ENCODE data around the gene EGFL8. TPM values are rescaled to one million over a fixed set of nuclear protein-coding genes. Genes with fewer than 3 reads are reported as not detected.

The EGFL8 gene
- total and polyA plus RNA-seq, 9 of the 15 experiments (the other 6 are each of a cell fraction or from before 2014, with no cell fraction given) = 2.2 to 47.4 (median 14.2) TPM

DNA sequence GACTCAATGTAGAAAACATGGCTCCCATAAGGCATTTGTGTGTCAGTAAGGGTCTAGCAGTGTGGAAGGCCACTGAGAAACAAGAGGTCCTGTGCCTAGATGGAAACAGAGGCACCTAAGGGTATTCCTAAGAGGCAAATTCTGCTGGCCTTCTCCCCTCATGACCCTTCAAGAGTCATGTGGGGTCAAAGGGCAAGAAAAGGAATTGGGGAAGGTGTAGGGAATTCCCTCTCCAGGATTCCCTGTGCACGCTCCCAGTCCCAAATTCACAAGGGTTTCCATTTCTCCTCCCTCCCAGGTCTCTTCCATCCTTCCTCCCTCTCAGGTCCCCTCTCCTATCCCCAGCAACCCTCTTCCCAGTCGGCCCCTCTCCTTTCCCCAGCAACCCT is 10.9 kb downstream of the EGFL8 start (continued):
- no peak for TF ChIP-seq IRF9 (tag; IDR thresholded peaks at IDR 0.05)

DNA sequence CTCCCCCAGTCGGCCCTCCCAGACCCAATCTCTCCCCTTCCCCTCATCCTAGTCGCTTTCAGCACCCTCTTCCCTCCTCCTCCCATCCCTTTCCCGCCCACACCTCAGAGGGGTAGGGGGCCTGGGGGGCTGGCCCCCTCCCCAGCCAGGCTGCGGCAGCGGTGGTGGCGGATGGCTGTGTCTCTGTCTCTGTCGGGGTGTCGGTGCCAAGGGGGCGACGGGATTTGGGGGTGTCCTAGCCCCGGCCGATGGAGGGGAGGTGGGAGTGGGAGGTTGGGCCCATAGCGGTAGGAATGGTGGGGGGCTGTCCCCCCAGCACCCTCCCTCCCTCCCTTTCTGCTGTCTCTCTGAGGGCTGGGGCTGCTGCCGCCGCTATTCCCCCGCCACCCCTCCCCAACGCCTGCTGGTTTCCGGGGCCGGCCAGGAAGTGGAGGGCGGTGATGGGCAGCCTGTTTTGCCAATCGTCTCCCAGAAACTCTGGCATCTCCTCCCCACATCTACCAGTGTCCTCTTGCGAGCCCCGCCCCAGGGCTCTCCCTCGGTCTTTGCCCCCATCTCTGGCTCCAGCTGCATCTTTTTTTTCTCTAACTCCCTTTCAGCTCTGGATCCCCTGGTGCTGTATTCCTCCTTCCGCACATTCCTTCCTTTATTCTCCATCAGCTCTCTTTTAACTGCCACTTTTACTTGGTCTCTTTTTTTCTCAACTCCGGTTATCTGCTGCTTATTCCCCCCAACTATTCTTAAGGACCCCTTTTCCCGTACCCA is 11.5 kb downstream of the EGFL8 start, which contains the start of gene AGPAT1:
Gene AGPAT1 (minus strand): TSS at position 374 of the 765 bp plus-strand sequence. CDS start 4,588 bp downstream, outside the sequence.
- H3K9ac ChIP-seq (ENCODE audit: insufficient read depth in 1 of 2, low read depth in 2 of 2, low read length in 2 of 2) = peak within 1 kb of the TSS; percentile 86 to 95
- ChIA-PET CTCF (ENCODE audit: low intra/inter-chr PET ratio) (interaction anchor here (0.9 kb wide), 1 partner anchor 19 kb away, joined by 3 read pairs; no protein-coding TSS in a partner anchor), POLR2A (interaction anchor here (1.0 to 4.5 kb wide), 6 partner anchors 8 to 46 kb away, joined by 3 to 30 read pairs (median 8); partner anchors contain the start of genes EGFL8, FKBPL and PBX2)
- no TSS peak for BruUV-seq (replicated peaks)
- DNase-seq (ENCODE audit: extremely low read depth in 1 of 4, low spot score in 3 of 4) (peak; percentile 88 to 99 (median 94)), ATAC-seq (peak; percentile 83), FAIRE-seq (peak; percentile 74)
- no peaks in the 10 kb centered on the region for H3K27me3 ChIP-seq (ENCODE audit: control insufficient read depth in 2 of 2, insufficient read depth in 2 of 2, low read length in 2 of 2)
- H4K20me1 ChIP-seq (replicated peaks; ENCODE audit: control insufficient read depth, insufficient read depth, low read length) = no peaks in the 10 kb centered on the region
- peak within 1 kb of the TSS; percentile 100 for H3K4me2 ChIP-seq (ENCODE audit: insufficient read depth, low read length)
- peaks cover 67% of the 10 kb centered on the region for H3K79me2 ChIP-seq (ENCODE audit: control insufficient read depth, insufficient read depth, low read length)
- H3K4me3 ChIP-seq = peak within 1 kb of the TSS; percentile 88
- in situ Hi-C loops (cut with MboI) = no loop called here
- H3K4me1 ChIP-seq (replicated peaks in 1 of 2; ENCODE audit: control insufficient read depth in 2 of 2, insufficient read depth in 2 of 2, low read length in 2 of 2) = peaks cover 20 to 48% of the 10 kb centered on the region in 2 experiments
- H2AFZ ChIP-seq (ENCODE audit: low read depth, low read length) = peak within 1 kb of the TSS; percentile 92
- H3K9me1 ChIP-seq (ENCODE audit: control insufficient read depth, insufficient read depth, low read length) = peaks cover under 1% of the 10 kb centered on the region
- H3K36me3 ChIP-seq (ENCODE audit: control insufficient read depth, insufficient read depth, low read length) = peaks cover 35% of the 10 kb centered on the region; the same call in 2 of the 3 replicates
- intact Hi-C loops (cut with micrococcal nuclease) = loop anchor here (1.0 to 10.0 kb wide), 4 partner anchors 19 to 511 kb away; partner anchors contain the start of genes C6orf47, CSNK2B, FKBPL and GPANK1
- peak within 1 kb of the TSS; percentile 94 for H3K27ac ChIP-seq (ENCODE audit: extremely low read depth, low read depth, low read length)
- H3K9me3 ChIP-seq (replicated peaks; ENCODE audit: control insufficient read depth, insufficient read depth, low read depth, low read length) = no peaks in the 10 kb centered on the region
- WGBS (ENCODE audit: insufficient coverage, low coverage, missing lambda C conversion rate) = 1% methylated on average over 20 of the region's 27 CpGs
- TF ChIP-seq ARID1B (IDR thresholded peaks at IDR 0.05) (peak; percentile 35), TFAM (CRISPR knock-in tag; conservative IDR thresholded peaks at IDR 0.05) (no peak), ZNF384 (IDR thresholded peaks at IDR 0.05; ENCODE audit: low read depth, low read length) (peak; percentile 62; the same call in 1 of the 2 replicates), KDM5B (IDR thresholded peaks at IDR 0.05; ENCODE audit: insufficient replicate concordance, low read depth, low read length) (peak; percentile 27), AFF4 (CRISPR knock-in tag; IDR thresholded peaks at IDR 0.05) (0 out of 2 replicates have a peak, but pooled peaks have one; percentile 35), CBX8 (IDR thresholded peaks at IDR 0.05; ENCODE audit: borderline replicate concordance, extremely low read depth, low read depth, low read length, poor library complexity, severe bottlenecking) (no peak), IFI16 (CRISPR knock-in tag; IDR thresholded peaks at IDR 0.05) (0 out of 2 replicates have a peak, but pooled peaks have one; percentile 16), POLR2G (IDR thresholded peaks at IDR 0.05; ENCODE audit: low read depth, low read length) (peak; percentile 78), ZFP30 (CRISPR knock-in tag; IDR thresholded peaks at IDR 0.05; ENCODE audit: borderline replicate concordance) (no peak)
- TF ChIP-seq, protein P1, sequence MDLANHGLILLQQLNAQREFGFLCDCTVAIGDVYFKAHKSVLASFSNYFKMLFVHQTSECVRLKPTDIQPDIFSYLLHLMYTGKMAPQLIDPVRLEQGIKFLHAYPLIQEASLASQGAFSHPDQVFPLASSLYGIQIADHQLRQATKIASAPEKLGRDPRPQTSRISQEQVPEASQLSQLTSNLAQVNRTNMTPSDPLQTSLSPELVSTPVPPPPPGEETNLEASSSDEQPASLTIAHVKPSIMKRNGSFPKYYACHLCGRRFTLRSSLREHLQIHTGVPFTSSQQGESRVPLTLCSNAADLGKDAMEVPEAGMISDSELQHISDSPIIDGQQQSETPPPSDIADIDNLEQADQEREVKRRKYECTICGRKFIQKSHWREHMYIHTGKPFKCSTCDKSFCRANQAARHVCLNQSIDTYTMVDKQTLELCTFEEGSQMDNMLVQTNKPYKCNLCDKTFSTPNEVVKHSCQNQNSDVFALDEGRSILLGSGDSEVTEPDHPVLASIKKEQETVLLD (IDR thresholded peaks at IDR 0.05) = 0 out of 2 replicates have a peak, but pooled peaks have one; percentile 22

Measured in K562 (cell line).